ENCODE results near the gene MAP3K12. TPM values are rescaled to one million over a fixed set of nuclear protein-coding genes. Genes with fewer than 3 reads are reported as not detected.

MAP3K12 gene
- total and polyA plus RNA-seq, 2 of the 8 experiments (the other 6 are each of a cell fraction or from before 2014, with no cell fraction given), result 23.4 to 42.7 TPM

DNA sequence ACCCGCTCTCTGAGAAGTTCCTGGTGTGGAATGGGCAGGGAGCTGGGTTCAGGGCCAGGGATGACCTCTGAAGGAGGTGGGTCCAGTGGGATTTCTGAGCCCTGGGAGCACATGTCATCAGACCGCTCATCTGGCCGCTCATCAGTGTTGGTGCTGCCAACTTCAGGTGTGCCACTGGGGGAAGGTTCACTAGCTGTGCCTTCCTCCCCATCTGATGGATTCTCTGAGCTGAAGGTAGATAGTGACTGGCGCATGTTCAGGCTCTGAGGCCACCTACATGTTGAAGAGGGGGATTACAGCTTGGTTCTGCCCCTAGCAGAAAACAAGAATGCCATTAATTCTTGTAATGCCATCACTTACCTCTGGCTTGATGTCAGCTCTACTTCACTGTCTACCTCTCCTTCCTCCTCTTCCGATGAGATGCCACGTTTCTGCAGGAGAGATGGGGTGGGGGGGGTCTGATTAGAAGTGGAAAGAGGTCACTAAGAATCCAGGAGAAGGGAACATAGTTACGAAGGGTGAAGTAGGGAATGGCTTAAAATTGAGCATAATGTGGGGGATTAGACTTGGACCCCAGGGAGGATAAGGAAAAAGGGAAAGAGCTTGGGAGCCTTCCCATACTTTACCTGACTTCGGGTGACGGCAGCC is 17.2 kb downstream of the MAP3K12 start:
- H2BK20ac ChIP-seq (ENCODE audit: low read length), result no peak overlapping the region
- H3K23ac ChIP-seq (ENCODE audit: insufficient read length), result no peak overlapping the region
- DNase-seq (ENCODE audit: low read depth in 1 of 2, low spot score in 2 of 2), result no peak
- H2AFZ ChIP-seq (ENCODE audit: low read length), result no peak overlapping the region
- H2BK12ac ChIP-seq (ENCODE audit: low read depth, low read length), result no peak overlapping the region
- no peak overlapping the region for H3K4me3 ChIP-seq (ENCODE audit: extremely low read depth in 1 of 4, insufficient read depth in 2 of 4, low read depth in 3 of 4, low read length in 4 of 4)
- H3K79me1 ChIP-seq (ENCODE audit: low read depth, low read length), result no peaks in the 10 kb centered on the region; the same call in 1 of the 2 replicates
- no peak overlapping the region for H2BK120ac ChIP-seq (replicated peaks; ENCODE audit: low read depth, low read length)
- H3K18ac ChIP-seq (ENCODE audit: extremely low read depth, low read length), result no peak overlapping the region
- H3K9ac ChIP-seq (replicated peaks in 1 of 4; ENCODE audit: extremely low read depth in 1 of 4, low read depth in 3 of 4, low read length in 3 of 4), result no peak overlapping the region
- no peak overlapping the region for H3K56ac ChIP-seq (replicated peaks; ENCODE audit: insufficient read length, low read depth, low read length)
- 83% methylated on average over 9 of the region's 9 CpGs; no CpG with 5 or more reads in 1 of the 2 experiments for WGBS, 2 experiments (ENCODE audit: extremely low coverage in 1 of 2, insufficient coverage in 1 of 2, insufficient read length in 1 of 2, insufficient replicate concordance in 2 of 2, low coverage in 1 of 2, low lambda C conversion rate in 2 of 2, missing lambda C conversion rate in 1 of 2)
- H3K27me3 ChIP-seq (replicated peaks in 1 of 4; ENCODE audit: control insufficient read depth in 3 of 4, extremely low read depth in 1 of 4, insufficient read depth in 3 of 4, low read length in 3 of 4), result no peaks in the 10 kb centered on the region
- H3K14ac ChIP-seq (ENCODE audit: insufficient read length), result no peak overlapping the region
- H2BK15ac ChIP-seq (ENCODE audit: low read length), result no peak overlapping the region
- H2BK5ac ChIP-seq (ENCODE audit: low read depth, low read length), result no peak overlapping the region
- no peaks in the 10 kb centered on the region for H3K9me3 ChIP-seq (ENCODE audit: insufficient read depth in 2 of 2, low read depth in 1 of 2, low read length in 1 of 2)
- no peaks in the 10 kb centered on the region for H3K23me2 ChIP-seq (ENCODE audit: low read depth, low read length)
- H4K5ac ChIP-seq (ENCODE audit: insufficient read length, low read depth, low read length), result no peak overlapping the region
- no peak overlapping the region for H3K4me2 ChIP-seq (ENCODE audit: insufficient read depth in 1 of 2, low read depth in 2 of 2, low read length in 2 of 2)
- H3K27ac ChIP-seq (ENCODE audit: low read depth, low read length), result no peak overlapping the region
- H4K91ac ChIP-seq (replicated peaks; ENCODE audit: insufficient read length, low read length), result no peak overlapping the region
- no peak overlapping the region for H4K8ac ChIP-seq (ENCODE audit: extremely low read depth, insufficient read depth, low read length)
- peaks cover 0 to 5% (median 1%) of the 10 kb centered on the region in 4 experiments; a peak in 4 of 7 replicates for H3K4me1 ChIP-seq (replicated peaks in 1 of 4; ENCODE audit: control insufficient read depth in 3 of 4, insufficient read depth in 4 of 4, low read length in 3 of 4)
- POLR2A ChIA-PET (ENCODE audit: partially characterized antibody), result interaction anchor here (0.9 to 67.0 kb wide), 16 partner anchors 12 to 265 kb away, joined by 3 to 3397 read pairs (median 6); partner anchors contain the start of genes AAAS, MAP3K12, NPFF and PCBP2
- H2AK5ac ChIP-seq (ENCODE audit: low read depth, low read length), result no peak overlapping the region
- H3K36me3 ChIP-seq (ENCODE audit: control insufficient read depth in 2 of 4, insufficient read depth in 4 of 4, low read length in 3 of 4), result peaks cover 19 to 84% (median 48%) of the 10 kb centered on the region in 4 experiments
- no peak for FAIRE-seq
- H3K4ac ChIP-seq (replicated peaks; ENCODE audit: insufficient read length, low read depth, low read length), result no peak overlapping the region
- CTCF ChIA-PET (ENCODE audit: partially characterized antibody), result interaction anchor here (0.6 to 9.0 kb wide), 27 partner anchors 9 to 717 kb away, joined by 3 to 105 read pairs (median 5); partner anchors contain the start of genes MAP3K12, NPFF and TARBP2
- no peaks in the 10 kb centered on the region for H3K79me2 ChIP-seq (ENCODE audit: control insufficient read depth in 1 of 2, insufficient read depth in 2 of 2, low read length in 2 of 2)
- H4K20me1 ChIP-seq (replicated peaks in 1 of 2; ENCODE audit: control insufficient read depth in 1 of 2, insufficient read depth in 2 of 2, low read length in 2 of 2), result peaks cover 22 to 25% of the 10 kb centered on the region in 2 experiments
- no peak for TF ChIP-seq ASH2L (IDR thresholded peaks at IDR 0.05; ENCODE audit: low read length)
- no peak for TF ChIP-seq TBP (IDR thresholded peaks at IDR 0.05; ENCODE audit: low read depth, low read length)
- TF ChIP-seq, protein P1, sequence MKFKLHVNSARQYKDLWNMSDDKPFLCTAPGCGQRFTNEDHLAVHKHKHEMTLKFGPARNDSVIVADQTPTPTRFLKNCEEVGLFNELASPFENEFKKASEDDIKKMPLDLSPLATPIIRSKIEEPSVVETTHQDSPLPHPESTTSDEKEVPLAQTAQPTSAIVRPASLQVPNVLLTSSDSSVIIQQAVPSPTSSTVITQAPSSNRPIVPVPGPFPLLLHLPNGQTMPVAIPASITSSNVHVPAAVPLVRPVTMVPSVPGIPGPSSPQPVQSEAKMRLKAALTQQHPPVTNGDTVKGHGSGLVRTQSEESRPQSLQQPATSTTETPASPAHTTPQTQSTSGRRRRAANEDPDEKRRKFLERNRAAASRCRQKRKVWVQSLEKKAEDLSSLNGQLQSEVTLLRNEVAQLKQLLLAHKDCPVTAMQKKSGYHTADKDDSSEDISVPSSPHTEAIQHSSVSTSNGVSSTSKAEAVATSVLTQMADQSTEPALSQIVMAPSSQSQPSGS (IDR thresholded peaks at IDR 0.05; ENCODE audit: low read length), result no peak
- no peak for TF ChIP-seq FOSL1 (IDR thresholded peaks at IDR 0.05; ENCODE audit: insufficient read depth, low read depth, low read length)
- TF ChIP-seq HDAC2 (IDR thresholded peaks at IDR 0.05; ENCODE audit: borderline replicate concordance in 1 of 2, low read depth in 2 of 2, low read length in 2 of 2), result no peak
- no peak for TF ChIP-seq TEAD4 (IDR thresholded peaks at IDR 0.05; ENCODE audit: low read depth, low read length)
- peak in 1 of 2 experiments; percentile 53; a peak in 1 of 4 replicates for TF ChIP-seq SIN3A (conservative IDR thresholded peaks at IDR 0.05 in 1 of 2, IDR thresholded peaks at IDR 0.05 in 1 of 2; ENCODE audit: low read depth in 1 of 2, low read length in 2 of 2)
- TF ChIP-seq EGR1 (IDR thresholded peaks at IDR 0.05; ENCODE audit: borderline replicate concordance, low read depth, low read length), result no peak
- no peak for TF ChIP-seq JUND (IDR thresholded peaks at IDR 0.05; ENCODE audit: low read length)
- TF ChIP-seq, protein P2, sequence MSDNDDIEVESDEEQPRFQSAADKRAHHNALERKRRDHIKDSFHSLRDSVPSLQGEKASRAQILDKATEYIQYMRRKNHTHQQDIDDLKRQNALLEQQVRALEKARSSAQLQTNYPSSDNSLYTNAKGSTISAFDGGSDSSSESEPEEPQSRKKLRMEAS (IDR thresholded peaks at IDR 0.05), result peak; percentile 40
